ENCODE results near the gene ZCCHC13.
A peak's percentile ranks its signal among the peaks of the same experiment; 100 is the strongest.
"Not testable (repeated sequence)": the region's sequence is repeated elsewhere in the genome, so short reads cannot be mapped to it uniquely, and the experiment has no call there.

Gene ZCCHC13

GRCh38 chrX:74304016-74304415 is at the start of gene ZCCHC13:
Gene ZCCHC13, plus strand, starts transcription at chrX:74304180. Its CDS starts 87 bp downstream, at chrX:74304267.
- DNase-seq (ENCODE audit: low read depth), result no peak

- DNase-seq (ENCODE audit: low read depth), result not testable (repeated sequence)
These were observed 45.9 kb upstream of the ZCCHC13 start for GRCh38 chrX:74258111-74258510.

GRCh38 chrX:74259885-74260491 is 44.0 kb upstream of the ZCCHC13 start:
- no peak for DNase-seq (ENCODE audit: low read depth)

GRCh38 chrX:74262452-74263209 is 41.3 kb upstream of the ZCCHC13 start:
- DNase-seq (ENCODE audit: low read depth), result no peak

- DNase-seq (ENCODE audit: low read depth), result no peak
These were observed 33.6 kb upstream of the ZCCHC13 start for GRCh38 chrX:74270393-74270792.

GRCh38 chrX:74272230-74272629 is 31.8 kb upstream of the ZCCHC13 start:
- no peak for DNase-seq (ENCODE audit: low read depth)

GRCh38 chrX:74274516-74274915 is 29.5 kb upstream of the ZCCHC13 start:
- no peak for DNase-seq (ENCODE audit: low read depth)

GRCh38 chrX:74277320-74277719 is 26.7 kb upstream of the ZCCHC13 start:
- DNase-seq (ENCODE audit: low read depth), result no peak

- DNase-seq (ENCODE audit: low read depth), result no peak
These were observed 26.1 kb upstream of the ZCCHC13 start for GRCh38 chrX:74277846-74278245.

GRCh38 chrX:74280759-74281158 is 23.2 kb upstream of the ZCCHC13 start:
- DNase-seq (ENCODE audit: low read depth), result no peak

- no peak for DNase-seq (ENCODE audit: low read depth)
These were observed 19.5 kb upstream of the ZCCHC13 start for GRCh38 chrX:74284391-74284952.

- peak; percentile 9 for DNase-seq (ENCODE audit: low read depth)
These were observed 16.8 kb upstream of the ZCCHC13 start for GRCh38 chrX:74286950-74287740.

- no peak for DNase-seq (ENCODE audit: low read depth)
These were observed 12.4 kb upstream of the ZCCHC13 start for GRCh38 chrX:74291577-74291963.

- peak; percentile 59 for DNase-seq (ENCODE audit: low read depth)
These were observed 11.8 kb upstream of the ZCCHC13 start for GRCh38 chrX:74291964-74292807.

GRCh38 chrX:74292808-74293123 is 11.2 kb upstream of the ZCCHC13 start:
- no peak for DNase-seq (ENCODE audit: low read depth)

- peak; percentile 11 for DNase-seq (ENCODE audit: low read depth)
These were observed 10.5 kb upstream of the ZCCHC13 start for GRCh38 chrX:74293343-74293946.

GRCh38 chrX:74295101-74295500 is 8.9 kb upstream of the ZCCHC13 start:
- DNase-seq (ENCODE audit: low read depth), result no peak

- no peak for DNase-seq (ENCODE audit: low read depth)
These were observed 6.2 kb upstream of the ZCCHC13 start for GRCh38 chrX:74297766-74298165.

GRCh38 chrX:74300869-74301268 is 3.1 kb upstream of the ZCCHC13 start:
- no peak for DNase-seq (ENCODE audit: low read depth)

GRCh38 chrX:74318672-74319071 is 14.7 kb downstream of the ZCCHC13 start:
- no peak for DNase-seq (ENCODE audit: low read depth)

- DNase-seq (ENCODE audit: low read depth), result not testable (repeated sequence)
These were observed 15.3 kb downstream of the ZCCHC13 start for GRCh38 chrX:74319321-74319720.

All from non-pigmented ciliary epithelial cell (primary cell).